Caco-2 (cell line): ENCODE data around the gene CTIF. TPM values are rescaled to one million over a fixed set of nuclear protein-coding genes. Genes with fewer than 3 reads are reported as not detected.

ENCODE experiments used
- BruUV-seq: library from RNA; stranded (reverse); fragments of 400-500 nt; replicated peaks from 2 replicates; lab custom pipeline; 2021; lab: Mats Ljungman, UMichigan
- CTCF ChIA-PET: fragments of 300-600 bp; sonication (Branson Sonifier 250); formaldehyde crosslinking; loops from one replicate; lab custom pipeline; 2022; ENCODE audit warnings: antibody characterized with exemption; lab: Charles Lee
- POLR2A ChIA-PET: fragments of 300-600 bp; sonication (Branson Sonifier 250); formaldehyde crosslinking; loops from one replicate; lab custom pipeline; 2022; ENCODE audit warnings: antibody characterized with exemption; lab: Charles Lee
- DNase-seq, 2 experiments: peaks; one replicate each; pipeline versions ENCODE4 v3.0.0 to v3.0.0-alpha.2; 2020 to 2022
- H3K27me3 ChIP-seq: replicated peaks from 2 replicates; pipeline ENCODE4 v1.6.0; 2011; ENCODE audit warnings: low read length; ENCODE audit not compliant: control insufficient read depth, insufficient read depth
- H3K36me3 ChIP-seq: 2 replicates; pipeline ENCODE4 v1.5.1; 2011; ENCODE audit warnings: low read length; ENCODE audit not compliant: control insufficient read depth, insufficient read depth
- H3K4me1 ChIP-seq: fragments of 250-450 bp; sonication (Bioruptor Pico); 2 replicates; pipeline ENCODE4 v1.5.1; 2020; ENCODE audit warnings: mild to moderate bottlenecking
- H3K4me3 ChIP-seq: 2 replicates; pipeline ENCODE4 v1.5.1; 2011; ENCODE audit warnings: low read depth, mild to moderate bottlenecking, control low read depth, low read length
- H3K9me3 ChIP-seq: fragments of 250-450 bp; sonication (Bioruptor Pico); 2 replicates; pipeline ENCODE4 v1.5.1; 2020; ENCODE audit warnings: mild to moderate bottlenecking, moderate library complexity
- H3K27ac Mint-ChIP-seq: one replicate; pipeline ENCODE4 v1.8.0; 2022; ENCODE audit warnings: mixed read lengths; ENCODE audit not compliant: unreplicated experiment
- H3K27me3 Mint-ChIP-seq: one replicate; pipeline ENCODE4 v1.8.0; 2022; ENCODE audit warnings: mixed read lengths; ENCODE audit not compliant: insufficient read depth, unreplicated experiment
- H3K36me3 Mint-ChIP-seq: one replicate; pipeline ENCODE4 v1.8.0; 2022; ENCODE audit warnings: mild to moderate bottlenecking, mixed read lengths; ENCODE audit not compliant: insufficient read depth, unreplicated experiment
- H3K4me1 Mint-ChIP-seq: one replicate; pipeline ENCODE4 v1.8.0; 2022; ENCODE audit warnings: low read depth, mixed read lengths; ENCODE audit not compliant: unreplicated experiment
- H3K4me3 Mint-ChIP-seq: one replicate; pipeline ENCODE4 v1.8.0; 2022; ENCODE audit warnings: mild to moderate bottlenecking, moderate library complexity, mixed read lengths; ENCODE audit not compliant: unreplicated experiment
- H3K9me3 Mint-ChIP-seq: one replicate; pipeline ENCODE4 v1.8.0; 2022; ENCODE audit warnings: mixed read lengths; ENCODE audit not compliant: unreplicated experiment
- CTCF ChIP-seq, 2 experiments: fragments of 200-600 bp in 1 of 2; IDR thresholded peaks; 1 replicate in 1 of 2; 2 replicates in 1 of 2; pipeline versions ENCODE4 v1.5.1 to v1.8.0; 2011 to 2022; ENCODE audit warnings: antibody characterized with exemption in 1 of 2, control low read depth in 1 of 2, inconsistent platforms in 1 of 2, low read depth in 1 of 2, low read length in 1 of 2, mild to moderate bottlenecking in 1 of 2, moderate library complexity in 1 of 2; ENCODE audit not compliant: insufficient read depth in 1 of 2, severe bottlenecking in 1 of 2, unreplicated experiment in 1 of 2
- intact Hi-C: fragments of 100-400 bp; cut with micrococcal nuclease; formaldehyde crosslinking; loops from one replicate; pipeline ENCODE4 v1.10.0; 2022; ENCODE audit not compliant: unreplicated experiment
- total RNA-seq: library from RNA; stranded (reverse); gene quantifications from 2 replicates; pipeline ENCODE4 v1.2.3, GENCODE V29; 2022

The CTIF gene
- total RNA-seq, 1 experiment from 2014 or later = 19.9 TPM

GRCh38 chr18:48826271-48826670, 287.4 kb downstream of the CTIF start:
- H3K27me3 ChIP-seq = no peaks in the 10 kb centered on the region
- intact Hi-C loops = no loop called here
- H3K36me3 ChIP-seq = no peaks in the 10 kb centered on the region
- TF ChIP-seq CTCF (IDR thresholded peaks at IDR 0.05; ENCODE audit: insufficient read depth in 1 of 2, low read depth in 1 of 2, low read length in 1 of 2, severe bottlenecking in 1 of 2, unreplicated experiment in 1 of 2) = no peak
- Mint-ChIP-seq H3K27ac (peak overlapping the region; percentile 45), H3K36me3 (no peaks in the 10 kb centered on the region), H3K4me3 (no peak overlapping the region), H3K9me3 (no peaks in the 10 kb centered on the region), H3K4me1 (peaks cover 19% of the 10 kb centered on the region), H3K27me3 (no peaks in the 10 kb centered on the region)
- no peak overlapping the region for H3K4me3 ChIP-seq
- no TSS peak for BruUV-seq
- peaks cover 9% of the 10 kb centered on the region; the same call in 1 of the 2 replicates for H3K4me1 ChIP-seq
- POLR2A ChIA-PET = no interaction called here
- CTCF ChIA-PET = no interaction called here
- DNase-seq = no peak
- H3K9me3 ChIP-seq = no peaks in the 10 kb centered on the region

GRCh38 chr18:48826806-48827205, 288.0 kb downstream of the CTIF start:
- H3K27ac Mint-ChIP-seq = peak overlapping the region; percentile 45
- H3K4me3 Mint-ChIP-seq = no peak overlapping the region
- ChIA-PET POLR2A (no interaction called here), CTCF (no interaction called here)
- no peak for TF ChIP-seq CTCF (IDR thresholded peaks at IDR 0.05; ENCODE audit: insufficient read depth in 1 of 2, low read depth in 1 of 2, low read length in 1 of 2, severe bottlenecking in 1 of 2, unreplicated experiment in 1 of 2)
- no peaks in the 10 kb centered on the region for H3K27me3 ChIP-seq
- H3K4me3 ChIP-seq = no peak overlapping the region
- H3K36me3 ChIP-seq = no peaks in the 10 kb centered on the region
- BruUV-seq = no TSS peak
- peaks cover 9% of the 10 kb centered on the region; the same call in 1 of the 2 replicates for H3K4me1 ChIP-seq
- intact Hi-C loops = no loop called here
- no peaks in the 10 kb centered on the region for H3K9me3 ChIP-seq
- H3K9me3 Mint-ChIP-seq = no peaks in the 10 kb centered on the region
- H3K36me3 Mint-ChIP-seq = no peaks in the 10 kb centered on the region
- peaks cover 19% of the 10 kb centered on the region for H3K4me1 Mint-ChIP-seq
- no peak for DNase-seq
- H3K27me3 Mint-ChIP-seq = no peaks in the 10 kb centered on the region

- Histone ChIP-seq H3K4me1 (peaks cover 9% of the 10 kb centered on the region; the same call in 1 of the 2 replicates), H3K9me3 (no peaks in the 10 kb centered on the region), H3K4me3 (no peak overlapping the region), H3K36me3 (no peaks in the 10 kb centered on the region), H3K27me3 (no peaks in the 10 kb centered on the region)
- BruUV-seq = no TSS peak
- TF ChIP-seq CTCF (IDR thresholded peaks at IDR 0.05; ENCODE audit: insufficient read depth in 1 of 2, low read depth in 1 of 2, low read length in 1 of 2, severe bottlenecking in 1 of 2, unreplicated experiment in 1 of 2) = no peak
- H3K4me3 Mint-ChIP-seq = no peak overlapping the region
- H3K4me1 Mint-ChIP-seq = peaks cover 19% of the 10 kb centered on the region
- ChIA-PET POLR2A (no interaction called here), CTCF (no interaction called here)
- H3K9me3 Mint-ChIP-seq = no peaks in the 10 kb centered on the region
- no peaks in the 10 kb centered on the region for H3K27me3 Mint-ChIP-seq
- no peaks in the 10 kb centered on the region for H3K36me3 Mint-ChIP-seq
- peak overlapping the region; percentile 67 for H3K27ac Mint-ChIP-seq
- intact Hi-C loops = loop anchor here (2.0 kb wide), 1 partner anchor 47 kb away; no protein-coding TSS in a partner anchor
- DNase-seq = peak in 1 of 2 experiments; percentile 4
Measured at GRCh38 chr18:48827291-48828193, 288.7 kb downstream of the CTIF start.
